A549 (cell line): ENCODE data around the gene COPE.

Experiments used
- BHLHE40 ChIP-seq: IDR thresholded peaks from 2 replicates; pipeline ENCODE4 v1.6.1; 2012; ENCODE audit warnings: low read depth, low read length, inconsistent platforms
- CTCF ChIP-seq: fragments of >200 bp; sonication (Bioruptor Twin); formaldehyde crosslinking; IDR thresholded peaks from 3 replicates; pipeline ENCODE4 v1.5.1; 2016
- EP300 ChIP-seq, 2 experiments: fragments of >200 bp; sonication (Bioruptor Twin); formaldehyde crosslinking; IDR thresholded peaks; 2 replicates in 1 of 2; 3 replicates in 1 of 2; pipeline ENCODE4 v1.6.1; 2016 to 2017
- MAX ChIP-seq: IDR thresholded peaks from 2 replicates; pipeline ENCODE4 v1.6.1; 2012
- MAZ ChIP-seq: fragments of 150-350 bp; IDR thresholded peaks from 2 replicates; pipeline ENCODE4 v1.6.1; 2014; ENCODE audit warnings: antibody characterized with exemption, low read depth, low read length, borderline replicate concordance
- POLR2A ChIP-seq: IDR thresholded peaks from 2 replicates; pipeline ENCODE4 v1.6.1; 2012; ENCODE audit warnings: mild to moderate bottlenecking, low read length
- RFX5 ChIP-seq: fragments of 450-650 bp; IDR thresholded peaks from 2 replicates; pipeline ENCODE4 v1.7.1; 2014; ENCODE audit warnings: antibody characterized with exemption, mild to moderate bottlenecking, moderate library complexity
- USF2 ChIP-seq: fragments of 450-650 bp; IDR thresholded peaks from 2 replicates; pipeline ENCODE4 v1.6.1; 2014; ENCODE audit warnings: antibody characterized with exemption

GRCh38 chr19:18852648-18853047 is 66.5 kb downstream of the COPE start:
- TF ChIP-seq USF2: no peak
- TF ChIP-seq CTCF: no peak
- no peak for TF ChIP-seq MAZ
- TF ChIP-seq POLR2A: no peak
- TF ChIP-seq BHLHE40: no peak
- TF ChIP-seq EP300 (IDR thresholded peaks at IDR 0.05): no peak
- TF ChIP-seq RFX5: no peak
- no peak for TF ChIP-seq MAX
